HG03280 (cell line): Measurements from ENCODE around the gene TPSG1.
"Not testable (repeated sequence)": the region's sequence is repeated elsewhere in the genome, so short reads cannot be mapped to it uniquely, and the experiment has no call there.

ENCODE experiments used
- ATAC-seq: cut with Tn5 transposase; IDR thresholded peaks from one replicate; pipeline ENCODE4 v1.9.1; 2021; ENCODE audit warnings: mild to moderate bottlenecking, moderate library complexity; ENCODE audit not compliant: unreplicated experiment

TPSG1 gene

DNA sequence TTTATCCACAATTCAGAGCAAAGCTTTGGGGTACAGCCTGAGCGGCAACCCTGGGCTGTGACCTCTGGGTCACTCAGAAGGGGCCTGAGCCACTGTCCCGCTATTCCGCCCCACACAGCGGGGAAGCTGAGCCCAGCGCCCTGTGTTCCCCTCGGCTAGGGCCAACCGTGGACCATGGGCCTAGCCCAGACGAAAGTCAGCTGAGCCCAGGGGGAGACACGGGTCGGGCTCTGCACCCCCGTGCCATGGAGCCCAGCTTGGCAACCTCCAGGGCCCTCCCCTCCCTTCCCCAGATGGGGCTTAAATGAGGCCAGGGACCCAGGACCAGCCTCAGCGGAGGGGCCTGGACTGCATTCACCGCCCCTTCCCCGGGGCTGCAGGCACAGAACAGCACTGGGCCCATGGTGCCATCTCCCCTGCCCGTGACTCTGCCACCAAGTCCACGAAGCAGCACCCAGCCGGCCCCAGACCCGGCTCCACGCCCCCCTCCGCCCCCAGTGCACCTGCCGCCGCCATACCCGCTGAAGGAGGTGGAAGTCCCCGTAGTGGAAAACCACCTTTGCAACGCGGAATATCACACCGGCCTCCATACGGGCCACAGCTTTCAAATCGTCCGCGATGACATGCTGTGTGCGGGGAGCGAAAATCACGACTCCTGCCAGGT is 32.6 kb upstream of the TPSG1 start:
- no peak for ATAC-seq

DNA sequence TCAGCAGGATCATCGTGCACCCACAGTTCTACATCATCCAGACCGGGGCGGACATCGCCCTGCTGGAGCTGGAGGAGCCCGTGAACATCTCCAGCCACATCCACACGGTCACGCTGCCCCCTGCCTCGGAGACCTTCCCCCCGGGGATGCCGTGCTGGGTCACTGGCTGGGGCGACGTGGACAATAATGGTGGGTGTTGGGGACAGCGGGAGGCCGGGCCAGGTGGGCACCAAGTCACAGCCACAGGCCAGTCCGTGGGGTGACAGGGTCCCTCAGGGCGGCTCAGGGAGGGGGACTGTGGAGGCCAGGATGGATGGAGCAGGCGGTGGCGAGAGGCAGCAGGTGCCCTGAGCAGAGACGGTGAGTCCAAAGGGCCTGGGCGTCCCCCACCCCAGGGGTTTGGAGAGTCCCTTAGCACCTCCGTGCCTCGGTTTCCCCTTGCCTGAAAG is 31.8 kb upstream of the TPSG1 start:
- ATAC-seq: no peak

DNA sequence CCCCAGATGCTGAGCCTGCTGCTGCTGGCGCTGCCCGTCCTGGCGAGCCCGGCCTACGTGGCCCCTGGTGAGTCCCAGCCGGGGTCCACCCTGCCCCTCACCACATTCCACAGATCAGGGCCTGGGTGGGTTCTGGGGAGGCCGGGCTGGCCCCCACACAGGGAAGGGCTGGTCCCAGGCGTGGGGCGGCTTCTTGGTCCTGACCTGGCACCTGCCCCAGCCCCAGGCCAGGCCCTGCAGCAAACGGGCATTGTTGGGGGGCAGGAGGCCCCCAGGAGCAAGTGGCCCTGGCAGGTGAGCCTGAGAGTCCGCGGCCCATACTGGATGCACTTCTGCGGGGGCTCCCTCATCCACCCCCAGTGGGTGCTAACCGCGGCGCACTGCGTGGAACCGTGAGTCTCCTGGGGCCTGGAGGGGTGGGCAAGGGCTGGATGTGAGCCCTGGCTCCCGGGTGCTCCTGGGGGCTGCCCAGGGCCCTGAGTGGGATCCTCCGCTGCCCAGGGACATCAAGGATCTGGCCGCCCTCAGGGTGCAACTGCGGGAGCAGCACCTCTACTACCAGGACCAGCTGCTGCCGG is 31.3 kb upstream of the TPSG1 start:
- not testable (repeated sequence) for ATAC-seq

DNA sequence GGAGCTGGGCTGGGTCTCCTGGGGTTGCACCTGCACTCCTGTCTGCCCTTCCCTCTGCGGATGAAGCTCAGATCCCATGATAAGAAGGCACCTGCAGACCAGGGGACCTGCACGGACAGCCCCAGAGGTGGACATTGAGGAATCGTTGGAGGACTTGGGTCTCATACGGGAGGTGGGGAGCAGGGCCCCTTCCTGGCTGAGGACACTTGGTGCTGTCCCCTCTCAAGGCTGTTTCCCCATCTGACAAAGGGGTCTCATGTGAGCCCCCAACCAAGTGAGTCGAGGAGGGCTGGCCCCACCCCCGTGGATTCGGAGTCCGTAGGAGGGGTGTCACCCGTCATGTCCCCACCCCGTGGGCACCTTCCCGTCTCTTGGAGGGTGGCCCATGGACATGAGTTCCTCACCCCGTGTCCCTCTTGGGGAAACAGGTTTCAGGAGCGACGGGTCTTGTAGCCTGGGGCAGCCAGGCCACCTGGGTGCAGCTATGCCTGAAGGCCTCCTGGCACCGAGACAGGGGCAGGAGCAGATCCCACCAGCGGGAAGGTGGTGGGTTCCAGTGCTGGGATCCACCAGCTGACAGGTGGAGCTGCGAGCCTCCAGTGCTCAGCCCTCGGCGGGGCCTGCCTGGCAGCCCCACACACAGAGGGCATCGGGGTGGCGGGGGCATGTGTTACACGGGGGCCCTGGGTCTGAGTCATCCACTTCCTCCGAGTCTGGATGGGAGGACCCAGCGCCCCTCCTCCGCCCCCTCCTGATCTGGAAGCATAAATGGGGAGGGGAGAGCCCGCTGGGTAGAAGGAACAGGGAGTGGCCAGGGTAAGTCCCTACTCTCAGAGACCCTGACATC is 30.4 kb upstream of the TPSG1 start, which contains the start of gene TPSD1:
Gene TPSD1, plus strand, starts transcription at position 794 of the 847 bp plus-strand sequence. CDS start 212 bp downstream, outside the sequence.
- ATAC-seq: not testable (repeated sequence)

DNA sequence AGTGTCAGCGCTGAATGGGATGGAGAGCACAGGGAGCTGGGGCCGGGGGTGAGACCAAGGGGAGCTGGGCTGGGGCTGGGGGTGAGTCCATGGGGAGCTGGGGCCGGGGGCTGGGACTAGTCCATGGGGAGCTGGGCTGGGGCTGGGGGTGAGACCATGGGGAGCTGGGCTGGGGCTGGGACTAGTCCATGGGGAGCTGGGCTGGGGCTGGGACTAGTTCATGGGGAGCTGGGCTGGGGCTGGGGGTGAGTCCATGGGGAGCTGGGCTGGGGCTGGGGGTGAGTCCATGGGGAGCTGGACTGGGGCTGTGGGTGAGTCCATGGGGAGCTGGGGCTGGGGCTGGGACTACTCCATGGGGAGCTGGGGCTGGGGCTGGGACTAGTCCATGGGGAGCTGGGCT is 29.8 kb upstream of the TPSG1 start:
- ATAC-seq: not testable (repeated sequence)

DNA sequence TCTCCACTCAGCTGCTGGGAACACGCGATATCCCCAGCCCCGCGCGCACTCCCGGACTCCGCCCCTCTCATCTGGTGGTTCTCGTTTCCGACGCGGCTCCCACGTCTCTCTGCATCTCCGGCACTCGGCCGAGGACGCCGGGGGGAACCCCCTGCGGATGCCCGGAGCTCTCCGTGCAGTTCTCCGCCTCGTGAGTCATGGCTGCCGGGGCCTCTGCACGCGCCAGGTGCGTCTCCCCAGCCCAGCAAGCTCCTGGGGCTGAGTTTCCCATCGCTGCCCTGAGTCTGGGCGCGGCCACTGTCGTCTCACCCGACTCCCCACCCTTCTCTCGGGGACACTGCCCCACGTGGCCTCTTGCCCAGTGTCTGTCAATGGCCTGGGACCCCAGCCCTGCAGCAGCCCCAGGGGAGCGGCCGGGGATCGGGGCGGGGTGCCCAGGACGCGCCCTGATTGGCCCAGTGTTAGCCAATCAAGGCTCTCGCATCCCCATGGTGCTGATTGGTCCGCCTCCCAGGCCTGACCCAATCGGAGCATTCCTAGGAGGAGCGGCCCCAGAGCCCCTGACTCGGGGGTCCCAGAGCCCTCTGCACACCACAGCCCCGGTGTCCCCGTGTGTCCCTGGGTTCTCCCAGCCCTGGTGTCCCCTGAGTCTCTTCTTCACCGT is 28.8 kb upstream of the TPSG1 start:
- ATAC-seq: not testable (repeated sequence)

DNA sequence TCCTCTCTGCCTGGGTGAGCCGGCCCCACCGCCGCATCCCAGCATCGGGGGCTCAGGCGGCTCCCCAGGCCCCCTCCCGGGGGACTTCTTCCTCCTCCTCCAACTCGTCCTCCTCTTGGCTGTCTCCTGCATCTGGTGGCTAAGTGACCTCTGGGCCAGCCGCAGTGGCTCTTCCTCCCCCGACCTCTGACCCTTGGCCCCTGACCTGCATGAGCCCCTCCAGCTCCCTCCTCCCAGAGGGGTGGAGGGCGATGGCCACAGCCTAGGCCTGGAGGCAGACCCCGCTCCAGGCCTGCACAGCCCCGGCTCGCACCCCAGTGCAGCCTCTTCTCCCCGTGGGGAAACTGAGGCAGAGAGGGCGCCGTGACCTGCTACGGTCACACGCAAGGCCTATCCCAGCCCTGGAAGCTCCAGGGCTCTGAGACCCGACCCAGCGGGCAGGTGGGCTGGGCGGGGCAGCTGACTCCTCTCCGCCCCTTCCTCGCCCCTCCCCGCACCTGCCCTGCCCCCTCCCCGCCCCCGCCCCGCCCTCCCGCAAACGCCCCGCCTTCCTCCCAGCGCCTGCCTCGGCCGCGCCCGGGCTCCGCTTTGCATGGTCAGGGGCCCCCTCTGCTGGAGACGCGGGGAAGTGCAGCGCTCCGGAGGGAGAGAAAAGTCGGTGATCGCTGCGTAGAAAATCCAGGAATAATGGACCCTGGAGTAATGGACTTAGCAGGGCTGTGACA is 24.1 kb upstream of the TPSG1 start:
- ATAC-seq: not testable (repeated sequence)

DNA sequence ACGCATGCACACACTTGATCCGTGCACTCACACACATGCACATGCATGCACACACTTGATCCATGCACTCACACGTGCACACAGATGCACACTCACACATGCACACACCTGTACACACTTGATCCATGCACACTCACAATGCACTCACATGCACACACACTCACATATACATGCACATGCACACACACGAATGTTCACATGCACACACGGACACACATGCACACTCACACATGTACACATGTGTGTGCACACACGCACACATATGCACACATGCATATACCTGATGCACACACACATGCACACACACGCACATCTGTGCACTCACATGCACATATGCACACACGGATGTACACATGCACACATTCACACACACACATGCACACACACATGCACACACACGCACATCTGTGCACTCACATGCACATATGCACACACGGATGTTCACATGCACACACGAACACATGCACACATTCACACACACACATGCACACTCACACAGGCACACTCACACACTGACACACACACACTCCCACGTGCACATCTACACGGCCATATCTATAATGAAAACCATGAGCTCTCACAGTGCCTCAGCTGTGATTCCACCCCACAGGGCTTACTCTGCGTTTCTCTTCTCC is 23.0 kb upstream of the TPSG1 start:
- ATAC-seq: not testable (repeated sequence)

DNA sequence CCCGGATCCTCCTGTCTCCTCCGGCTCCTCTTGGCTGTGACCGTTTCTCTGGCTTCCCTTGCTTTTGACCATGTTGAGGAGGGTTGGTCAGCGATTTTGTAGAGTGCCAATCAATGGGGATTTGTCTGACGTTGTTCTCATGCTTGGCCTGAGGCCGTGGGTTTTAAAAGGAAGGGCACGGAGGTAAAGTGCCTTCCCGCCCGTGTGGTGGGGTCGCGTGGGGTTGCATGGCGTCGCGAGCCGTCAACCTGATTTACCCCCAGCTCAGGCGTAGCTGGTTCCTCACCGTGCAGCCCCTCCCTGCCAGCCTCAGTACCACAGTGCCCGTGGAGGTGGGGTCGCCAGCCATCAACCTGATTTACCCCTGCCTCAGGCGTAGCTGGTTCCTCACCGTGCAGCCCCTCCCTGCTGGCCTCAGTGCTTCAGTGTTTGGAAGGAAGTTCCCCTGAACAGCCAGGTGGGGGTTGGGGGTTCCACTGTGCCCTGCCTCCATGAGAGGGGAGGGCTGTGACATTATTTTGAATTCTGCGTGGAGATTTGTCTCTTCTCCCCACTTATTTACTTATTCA is 20.5 kb upstream of the TPSG1 start:
- no peak for ATAC-seq

DNA sequence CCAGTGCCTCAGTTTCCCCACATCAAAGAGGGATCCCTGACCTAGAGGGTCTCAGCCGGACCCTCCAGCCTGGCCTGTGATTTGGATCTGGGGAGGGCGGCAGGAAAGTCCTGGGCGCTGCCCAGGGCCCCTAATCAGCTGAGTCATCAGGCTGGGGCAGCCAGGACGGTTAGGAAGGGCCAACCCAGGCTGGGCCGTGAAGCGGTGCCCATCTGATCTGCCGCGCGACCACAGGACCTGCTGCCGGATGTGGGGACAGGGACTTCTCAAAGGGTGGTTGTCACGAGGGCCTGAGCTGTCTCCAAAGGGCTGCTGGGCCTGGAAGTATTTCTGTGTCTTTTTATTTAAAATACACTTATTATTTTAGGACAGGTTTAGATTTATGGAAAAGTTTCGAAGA is 19.8 kb upstream of the TPSG1 start:
- ATAC-seq: no peak

DNA sequence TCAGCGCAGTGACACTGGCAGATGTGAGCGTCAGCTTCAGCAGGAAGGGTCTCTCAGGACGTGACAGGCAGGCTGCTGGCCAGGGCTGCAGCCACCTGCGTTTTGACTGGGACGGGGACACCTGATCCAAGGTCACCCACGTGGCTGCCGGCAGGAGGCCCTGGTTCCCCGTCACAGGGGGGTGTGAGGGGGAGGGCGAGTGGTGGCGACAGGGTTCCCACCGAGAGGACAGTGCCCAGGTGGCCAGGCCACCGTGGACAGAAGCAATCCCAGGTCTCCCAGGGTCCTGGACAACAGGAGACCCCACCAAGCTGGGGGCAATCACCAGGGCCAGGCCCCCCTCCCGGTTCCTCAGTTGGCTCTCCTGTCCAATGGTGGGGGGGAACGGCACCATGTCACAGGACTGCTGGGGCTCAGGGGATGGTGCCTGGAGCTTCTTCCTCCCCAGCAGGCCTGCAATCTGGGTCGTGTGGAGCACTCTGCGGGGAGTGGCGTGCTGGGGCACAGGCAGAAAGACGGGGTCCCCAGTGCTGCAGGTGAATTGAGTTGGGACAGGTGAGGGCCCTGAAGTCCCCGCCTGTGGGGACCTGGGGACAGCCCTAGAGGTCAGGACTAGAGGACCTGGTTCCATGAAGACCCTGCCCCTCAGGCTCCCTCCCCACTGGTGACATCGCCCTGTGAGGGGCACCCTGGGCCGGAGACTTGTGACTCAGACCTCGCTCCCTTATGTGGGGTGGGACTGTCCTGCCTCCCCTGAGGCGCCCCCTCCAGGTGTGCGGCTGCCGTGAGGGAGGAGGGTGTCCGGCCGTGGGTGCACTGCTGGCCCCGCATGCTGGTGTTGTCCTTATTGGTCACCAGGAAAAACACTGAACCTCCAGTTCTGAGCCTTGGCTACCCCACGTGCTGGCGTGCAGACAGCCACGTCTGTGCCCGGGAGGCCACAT is 19.1 kb upstream of the TPSG1 start:
- not testable (repeated sequence) for ATAC-seq

DNA sequence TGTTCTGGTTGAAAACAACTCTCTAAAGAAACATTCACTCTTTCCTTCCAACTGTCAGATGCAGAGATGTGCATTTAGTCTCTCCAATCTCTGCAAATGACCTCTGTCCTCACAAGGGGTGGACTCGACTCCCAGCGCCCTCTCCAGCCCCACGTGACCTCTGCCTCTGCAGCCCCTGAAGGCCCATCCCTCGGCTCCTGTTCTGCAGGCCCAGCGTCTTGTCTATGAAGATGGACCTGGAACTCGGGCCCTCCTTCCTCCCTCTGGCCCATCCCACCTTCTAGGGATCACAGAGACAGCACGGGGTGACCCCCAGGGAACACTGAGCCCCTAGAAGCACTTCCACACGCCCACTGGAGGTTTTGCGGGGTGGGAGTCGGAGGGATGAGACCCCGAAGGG is 18.3 kb upstream of the TPSG1 start:
- not testable (repeated sequence) for ATAC-seq

DNA sequence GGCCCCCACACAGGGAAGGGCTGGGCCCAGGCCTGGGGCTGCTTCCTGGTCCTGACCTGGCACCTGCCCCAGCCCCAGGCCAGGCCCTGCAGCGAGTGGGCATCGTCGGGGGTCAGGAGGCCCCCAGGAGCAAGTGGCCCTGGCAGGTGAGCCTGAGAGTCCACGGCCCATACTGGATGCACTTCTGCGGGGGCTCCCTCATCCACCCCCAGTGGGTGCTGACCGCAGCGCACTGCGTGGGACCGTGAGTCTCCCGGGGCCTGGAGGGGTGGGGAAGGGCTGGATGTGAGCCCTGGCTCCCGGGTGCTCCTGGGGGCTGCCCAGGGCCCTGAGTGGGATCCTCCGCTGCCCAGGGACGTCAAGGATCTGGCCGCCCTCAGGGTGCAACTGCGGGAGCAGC is 16.0 kb upstream of the TPSG1 start:
- ATAC-seq: not testable (repeated sequence)

DNA sequence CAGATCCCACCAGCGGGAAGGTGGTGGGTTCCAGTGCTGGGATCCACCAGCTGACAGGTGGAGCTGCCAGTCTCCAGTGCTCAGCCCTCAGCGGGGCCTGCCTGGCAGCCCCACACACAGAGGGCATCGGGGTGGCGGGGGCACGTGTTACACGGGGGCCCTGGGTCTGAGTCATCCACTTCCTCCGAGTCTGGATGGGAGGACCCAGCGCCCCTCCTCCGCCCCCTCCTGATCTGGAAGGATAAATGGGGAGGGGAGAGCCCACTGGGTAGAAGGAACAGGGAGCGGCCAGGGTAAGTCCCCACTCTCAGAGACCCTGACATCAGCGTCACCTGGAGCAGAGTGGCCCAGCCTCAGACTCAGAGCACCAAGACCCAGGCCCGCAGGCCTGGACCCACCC is 15.4 kb upstream of the TPSG1 start, which contains the start of gene TPSAB1:
Gene TPSAB1, plus strand, starts transcription at position 270 of the 400 bp plus-strand sequence. CDS start 234 bp downstream, outside the sequence.
- ATAC-seq: not testable (repeated sequence)

DNA sequence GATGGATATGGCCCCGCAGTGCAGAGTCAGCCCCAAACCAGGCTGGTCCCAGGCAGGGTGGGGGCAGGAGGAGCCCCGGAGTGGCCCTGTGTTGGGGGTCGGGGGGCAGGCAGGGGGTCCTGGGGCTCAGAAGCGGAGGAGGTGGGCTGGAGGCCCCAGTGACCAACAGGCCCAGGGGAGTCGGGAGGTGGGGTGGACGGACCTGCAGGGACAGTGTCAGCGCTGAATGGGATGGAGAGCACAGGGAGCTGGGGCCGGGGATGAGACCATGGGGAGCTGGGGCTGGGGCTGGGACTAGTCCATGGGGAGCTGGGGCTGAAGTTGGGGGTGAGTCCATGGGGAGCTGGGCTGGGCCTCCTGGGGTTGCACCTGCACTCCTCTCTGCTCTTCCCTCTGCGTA is 14.5 kb upstream of the TPSG1 start:
- not testable (repeated sequence) for ATAC-seq

DNA sequence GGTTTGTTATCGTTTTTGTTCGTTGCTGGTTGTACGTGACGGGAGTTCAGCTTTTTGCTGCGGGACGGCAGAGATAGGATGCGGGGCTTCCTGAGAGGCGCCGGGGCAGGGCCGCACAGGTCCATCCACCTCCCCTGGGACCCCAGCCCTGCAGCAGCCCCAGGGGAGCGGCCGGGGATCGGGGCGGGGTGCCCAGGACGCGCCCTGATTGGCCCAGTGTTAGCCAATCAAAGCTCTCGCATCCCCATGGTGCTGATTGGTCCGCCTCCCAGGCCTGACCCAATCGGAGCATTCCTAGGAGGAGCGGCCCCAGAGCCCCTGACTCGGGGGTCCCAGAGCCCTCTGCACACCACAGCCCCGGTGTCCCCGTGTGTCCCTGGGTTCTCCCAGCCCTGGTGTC is 13.8 kb upstream of the TPSG1 start:
- not testable (repeated sequence) for ATAC-seq

DNA sequence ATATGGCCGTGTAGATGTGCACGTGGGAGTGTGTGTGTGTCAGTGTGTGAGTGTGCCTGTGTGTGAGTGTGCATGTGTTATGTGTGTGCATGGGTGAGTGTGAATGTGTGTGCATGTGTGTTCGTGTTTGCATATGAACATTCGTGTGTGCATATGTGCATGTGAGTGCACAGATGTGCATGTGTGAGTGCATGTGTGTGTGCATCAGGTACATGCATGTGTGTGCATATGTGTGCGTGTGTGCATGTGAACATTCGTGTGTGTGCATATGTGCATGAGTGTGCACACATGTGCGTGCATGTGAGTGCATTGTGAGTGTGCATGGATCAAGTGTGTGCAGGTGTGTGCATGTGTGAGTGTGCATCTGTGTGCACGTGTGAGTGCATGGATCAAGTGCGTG is 12.9 kb upstream of the TPSG1 start:
- ATAC-seq: no peak

DNA sequence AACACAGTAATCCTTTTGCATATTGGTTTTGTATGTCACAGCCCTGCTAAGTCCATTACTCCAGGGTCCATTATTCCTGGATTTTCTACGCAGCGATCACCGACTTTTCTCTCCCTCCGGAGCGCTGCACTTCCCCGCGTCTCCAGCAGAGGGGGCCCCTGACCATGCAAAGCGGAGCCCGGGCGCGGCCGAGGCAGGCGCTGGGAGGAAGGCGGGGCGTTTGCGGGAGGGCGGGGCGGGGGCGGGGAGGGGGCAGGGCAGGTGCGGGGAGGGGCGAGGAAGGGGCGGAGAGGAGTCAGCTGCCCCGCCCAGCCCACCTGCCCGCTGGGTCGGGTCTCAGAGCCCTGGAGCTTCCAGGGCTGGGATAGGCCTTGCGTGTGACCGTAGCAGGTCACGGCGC is 11.6 kb upstream of the TPSG1 start:
- not testable (repeated sequence) for ATAC-seq
